ENCODE measurements around the gene AFF2. TPM values are rescaled to one million over a fixed set of nuclear protein-coding genes. Genes with fewer than 3 reads are reported as not detected.

Gene AFF2
- total and polyA plus RNA-seq, 2 experiments from 2014 or later, result 0.31 to 0.54 TPM

- Histone ChIP-seq H3K27me3 (replicated peaks; ENCODE audit: insufficient read depth) (no peaks in the 10 kb centered on the region), H3K36me3 (ENCODE audit: low read depth) (no peaks in the 10 kb centered on the region), H3K4me2 (ENCODE audit: unreplicated experiment) (no peak overlapping the region), H3K9me2 (ENCODE audit: insufficient read depth) (no peaks in the 10 kb centered on the region), H3K4me1 (ENCODE audit: insufficient read depth) (no peaks in the 10 kb centered on the region), H3K79me2 (ENCODE audit: insufficient read depth) (no peaks in the 10 kb centered on the region), H3K4me3 (no peak overlapping the region), H3K9me3 (ENCODE audit: low read depth) (no peaks in the 10 kb centered on the region), H3K27ac (no peak overlapping the region), H2AFZ (no peak overlapping the region), H3F3A (ENCODE audit: insufficient read depth) (no peaks in the 10 kb centered on the region), H3K9ac (no peak overlapping the region), H4K20me1 (ENCODE audit: insufficient read depth) (no peaks in the 10 kb centered on the region)
- 19 to 27% methylated on average over 5 to 6 of the region's 6 CpGs for WGBS, 2 experiments (ENCODE audit: low coverage in 1 of 2, low lambda C conversion rate in 2 of 2, missing lambda C conversion rate in 2 of 2)
- no peak for DNase-seq
- no peak for TF ChIP-seq EZH2 (IDR thresholded peaks at IDR 0.05; ENCODE audit: insufficient read depth, poor library complexity, severe bottlenecking)
- TF ChIP-seq EZH2phosphoT487 (IDR thresholded peaks at IDR 0.05; ENCODE audit: insufficient read depth, low read depth), result no peak
- in situ Hi-C loops (cut with MboI), result no loop called here
Observed at GRCh38 chrX:148523303-148524080, 23.1 kb downstream of the AFF2 start.

GRCh38 chrX:148530464-148531077 lies 30.2 kb downstream of the AFF2 start:
- Histone ChIP-seq H2AFZ (no peak overlapping the region), H3K9me2 (ENCODE audit: insufficient read depth) (no peaks in the 10 kb centered on the region), H3K4me3 (no peak overlapping the region), H3F3A (ENCODE audit: insufficient read depth) (no peaks in the 10 kb centered on the region), H3K36me3 (ENCODE audit: low read depth) (no peaks in the 10 kb centered on the region), H3K27ac (no peak overlapping the region), H3K79me2 (ENCODE audit: insufficient read depth) (no peaks in the 10 kb centered on the region), H4K20me1 (ENCODE audit: insufficient read depth) (no peaks in the 10 kb centered on the region), H3K9ac (no peak overlapping the region), H3K4me2 (ENCODE audit: unreplicated experiment) (no peak overlapping the region), H3K9me3 (ENCODE audit: low read depth) (no peaks in the 10 kb centered on the region), H3K4me1 (ENCODE audit: insufficient read depth) (no peaks in the 10 kb centered on the region), H3K27me3 (replicated peaks; ENCODE audit: insufficient read depth) (no peaks in the 10 kb centered on the region)
- peak; percentile 35 for DNase-seq
- 50 to 52% methylated on average over 2 of the region's 2 CpGs for WGBS, 2 experiments (ENCODE audit: low coverage in 1 of 2, low lambda C conversion rate in 2 of 2, missing lambda C conversion rate in 2 of 2)
- in situ Hi-C loops (cut with MboI), result no loop called here
- TF ChIP-seq EZH2 (IDR thresholded peaks at IDR 0.05; ENCODE audit: insufficient read depth, poor library complexity, severe bottlenecking), result no peak
- TF ChIP-seq EZH2phosphoT487 (IDR thresholded peaks at IDR 0.05; ENCODE audit: insufficient read depth, low read depth), result no peak

- WGBS, 2 experiments (ENCODE audit: low coverage in 1 of 2, low lambda C conversion rate in 2 of 2, missing lambda C conversion rate in 2 of 2), result 97 to 100% methylated on average over 2 of the region's 2 CpGs
- H3K9ac ChIP-seq, result no peak overlapping the region
- peaks cover 13% of the 10 kb centered on the region for H3K4me1 ChIP-seq (ENCODE audit: insufficient read depth)
- TF ChIP-seq EZH2 (IDR thresholded peaks at IDR 0.05; ENCODE audit: insufficient read depth, poor library complexity, severe bottlenecking), result no peak
- TF ChIP-seq EZH2phosphoT487 (IDR thresholded peaks at IDR 0.05; ENCODE audit: insufficient read depth, low read depth), result no peak
- no peaks in the 10 kb centered on the region for H3K27me3 ChIP-seq (replicated peaks; ENCODE audit: insufficient read depth)
- no peak overlapping the region for H2AFZ ChIP-seq
- no peak overlapping the region for H3K4me3 ChIP-seq
- H3K9me3 ChIP-seq (ENCODE audit: low read depth), result no peaks in the 10 kb centered on the region
- H4K20me1 ChIP-seq (ENCODE audit: insufficient read depth), result no peaks in the 10 kb centered on the region
- no peaks in the 10 kb centered on the region for H3F3A ChIP-seq (ENCODE audit: insufficient read depth)
- no peak for DNase-seq
- H3K4me2 ChIP-seq (ENCODE audit: unreplicated experiment), result no peak overlapping the region
- H3K79me2 ChIP-seq (ENCODE audit: insufficient read depth), result no peaks in the 10 kb centered on the region
- no peaks in the 10 kb centered on the region for H3K9me2 ChIP-seq (ENCODE audit: insufficient read depth)
- H3K36me3 ChIP-seq (ENCODE audit: low read depth), result no peaks in the 10 kb centered on the region
- H3K27ac ChIP-seq, result no peak overlapping the region
- in situ Hi-C loops (cut with MboI), result no loop called here
Observed at GRCh38 chrX:148534291-148534690, 33.9 kb downstream of the AFF2 start.

- peak; percentile 49 for DNase-seq
- TF ChIP-seq EZH2phosphoT487 (IDR thresholded peaks at IDR 0.05; ENCODE audit: insufficient read depth, low read depth) (no peak), EZH2 (IDR thresholded peaks at IDR 0.05; ENCODE audit: insufficient read depth, poor library complexity, severe bottlenecking) (no peak)
- WGBS, 2 experiments (ENCODE audit: low coverage in 1 of 2, low lambda C conversion rate in 2 of 2, missing lambda C conversion rate in 2 of 2), result 60 to 62% methylated on average over 4 of the region's 4 CpGs
- no peaks in the 10 kb centered on the region for H3K36me3 ChIP-seq (ENCODE audit: low read depth)
- H3K27me3 ChIP-seq (replicated peaks; ENCODE audit: insufficient read depth), result no peaks in the 10 kb centered on the region
- H3K9me3 ChIP-seq (ENCODE audit: low read depth), result no peaks in the 10 kb centered on the region
- no peak overlapping the region for H3K4me3 ChIP-seq
- no peaks in the 10 kb centered on the region for H3F3A ChIP-seq (ENCODE audit: insufficient read depth)
- H4K20me1 ChIP-seq (ENCODE audit: insufficient read depth), result no peaks in the 10 kb centered on the region
- H2AFZ ChIP-seq, result no peak overlapping the region
- no peak overlapping the region for H3K27ac ChIP-seq
- no peak overlapping the region for H3K9ac ChIP-seq
- no peak overlapping the region for H3K4me2 ChIP-seq (ENCODE audit: unreplicated experiment)
- peaks cover 13% of the 10 kb centered on the region for H3K4me1 ChIP-seq (ENCODE audit: insufficient read depth)
- in situ Hi-C loops (cut with MboI), result no loop called here
- H3K9me2 ChIP-seq (ENCODE audit: insufficient read depth), result no peaks in the 10 kb centered on the region
- no peaks in the 10 kb centered on the region for H3K79me2 ChIP-seq (ENCODE audit: insufficient read depth)
Observed at GRCh38 chrX:148535639-148536038, 35.2 kb downstream of the AFF2 start.
